ENCODE data around the gene MYLK3.
"Not testable (repeated sequence)": the region's sequence is repeated elsewhere in the genome, so short reads cannot be mapped to it uniquely, and the experiment has no call there.

Gene MYLK3

DNA sequence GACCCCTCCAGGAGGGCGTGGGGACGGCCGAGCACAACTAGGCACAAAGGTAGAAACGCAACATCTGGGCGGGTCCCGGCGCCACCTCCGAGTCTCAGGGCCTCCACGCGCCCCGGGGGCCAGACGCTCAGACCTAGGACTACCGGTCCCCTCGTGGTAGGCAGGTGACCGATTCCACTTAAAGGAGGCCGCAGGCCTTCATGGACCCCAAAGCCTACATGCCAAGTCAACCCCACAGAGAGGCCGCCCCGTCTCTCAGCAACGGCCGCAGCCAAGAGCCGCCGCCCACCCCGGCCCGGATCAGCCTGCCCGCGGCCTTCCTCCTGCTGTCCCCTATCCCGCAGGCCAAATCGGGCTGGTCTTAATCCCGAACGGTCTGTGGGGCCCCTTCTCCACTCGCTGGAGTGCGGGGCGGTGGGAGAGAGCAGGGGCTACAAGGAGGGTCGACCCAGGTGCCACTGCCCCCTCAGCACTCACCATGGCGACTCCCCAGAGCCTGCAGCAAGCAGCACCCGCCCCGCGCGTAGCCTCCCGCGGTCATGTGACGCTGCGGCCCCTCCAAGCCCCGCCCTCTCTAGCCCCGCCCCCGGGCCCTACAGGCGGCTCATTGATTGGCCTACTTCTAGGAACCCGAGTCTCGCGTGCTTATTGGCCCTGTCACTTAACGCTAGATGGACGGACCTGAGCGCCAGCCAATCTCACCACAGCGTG is 59.3 kb downstream of the MYLK3 start, which contains the start of gene VPS35:
VPS35 (minus strand) TSS at position 525 of the 711 bp plus-strand sequence; CDS start at position 480, 45 bp downstream.
- no peak for FAIRE-seq

DNA sequence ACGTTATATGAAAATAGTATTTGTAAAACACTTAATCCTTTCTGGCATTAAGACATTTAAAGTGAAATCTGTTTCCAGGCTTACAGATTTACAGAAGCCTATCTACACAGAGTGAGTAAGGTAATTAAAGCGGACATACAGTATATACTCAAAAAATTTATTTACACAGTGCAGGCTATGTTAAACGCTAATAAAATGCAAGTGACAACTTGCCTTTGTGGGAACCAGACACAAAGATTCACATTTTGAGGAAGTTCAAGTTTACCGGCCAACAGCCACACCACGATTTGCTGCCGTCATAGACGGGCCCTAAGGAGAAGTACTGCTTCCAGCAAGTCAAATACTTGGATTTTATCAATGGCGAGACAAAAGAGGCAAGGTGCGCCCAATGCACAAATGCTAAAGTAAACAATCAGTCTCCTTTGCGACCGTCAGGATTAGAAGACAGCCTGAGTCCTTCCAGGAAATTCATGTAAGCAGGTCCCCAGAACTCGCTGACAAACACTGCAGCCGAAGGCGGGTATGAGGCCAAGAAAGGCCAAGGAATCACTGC is 60.0 kb downstream of the MYLK3 start:
- no peak for FAIRE-seq

DNA sequence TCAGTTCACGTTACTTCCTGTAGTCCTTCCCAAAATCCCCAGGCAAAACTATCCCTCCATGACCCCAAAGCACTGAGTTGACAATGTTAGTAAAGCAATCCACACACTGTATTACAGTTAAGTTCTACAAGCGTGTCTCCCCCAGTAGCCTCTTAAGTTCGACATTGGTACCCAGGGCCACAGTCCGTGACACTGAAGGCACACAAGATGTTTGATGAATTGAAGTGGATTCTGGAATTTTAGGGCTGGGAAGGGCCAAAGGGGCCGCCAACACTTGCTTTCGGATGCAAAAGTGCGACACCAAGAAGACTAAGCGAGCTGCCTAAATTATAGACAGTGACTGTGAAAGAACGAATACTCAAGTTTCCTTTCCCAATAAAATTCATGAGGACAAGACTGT is 60.7 kb downstream of the MYLK3 start:
- no peak for FAIRE-seq

DNA sequence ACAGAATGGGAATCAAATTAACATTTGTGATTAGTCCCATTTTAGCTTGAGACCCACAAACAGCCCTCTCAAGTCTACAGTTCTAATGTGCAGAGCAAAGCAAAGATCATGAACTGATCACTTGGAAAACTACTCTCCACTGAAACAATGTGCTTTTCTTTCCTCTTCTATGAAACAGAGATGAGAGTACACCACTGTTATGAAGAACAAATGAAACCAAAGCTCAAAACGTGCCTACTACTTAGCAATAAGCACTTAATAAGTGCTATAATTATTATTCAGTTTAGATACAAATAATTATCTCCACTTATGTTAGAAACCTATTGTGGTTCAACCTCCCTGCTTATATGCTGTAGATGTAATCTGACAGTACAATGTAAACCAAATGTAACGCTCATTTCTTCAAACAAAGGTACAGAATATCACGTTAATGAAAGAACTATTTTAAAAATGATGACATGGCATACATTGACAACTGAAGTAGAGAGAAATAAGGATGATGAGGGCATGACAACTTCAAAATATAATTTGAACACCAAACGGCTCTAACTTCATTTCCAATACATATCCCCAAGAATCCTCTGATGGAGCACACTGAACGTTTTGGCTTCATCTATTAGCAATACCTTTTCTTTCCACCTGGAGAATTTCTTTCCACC is 61.2 kb downstream of the MYLK3 start:
- FAIRE-seq, result no peak

DNA sequence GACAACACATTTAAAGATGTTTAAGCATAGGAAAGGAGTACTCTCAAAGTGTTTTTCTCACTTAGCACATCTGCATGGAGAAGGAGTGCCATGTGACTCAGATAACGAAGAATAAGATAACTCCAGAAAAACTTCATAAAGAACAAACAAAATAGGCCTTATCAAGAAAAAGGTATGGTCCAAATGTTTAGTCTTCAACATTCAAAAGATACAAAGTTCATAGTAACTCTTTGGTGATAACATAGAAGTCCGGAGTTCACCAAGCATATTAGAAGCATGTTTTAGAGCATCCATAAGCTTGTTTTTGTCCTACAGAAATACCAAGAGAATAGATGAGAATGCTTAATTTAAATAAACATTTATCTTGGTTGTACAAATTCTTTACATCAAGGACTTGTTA is 66.3 kb downstream of the MYLK3 start:
- not testable (repeated sequence) for FAIRE-seq

DNA sequence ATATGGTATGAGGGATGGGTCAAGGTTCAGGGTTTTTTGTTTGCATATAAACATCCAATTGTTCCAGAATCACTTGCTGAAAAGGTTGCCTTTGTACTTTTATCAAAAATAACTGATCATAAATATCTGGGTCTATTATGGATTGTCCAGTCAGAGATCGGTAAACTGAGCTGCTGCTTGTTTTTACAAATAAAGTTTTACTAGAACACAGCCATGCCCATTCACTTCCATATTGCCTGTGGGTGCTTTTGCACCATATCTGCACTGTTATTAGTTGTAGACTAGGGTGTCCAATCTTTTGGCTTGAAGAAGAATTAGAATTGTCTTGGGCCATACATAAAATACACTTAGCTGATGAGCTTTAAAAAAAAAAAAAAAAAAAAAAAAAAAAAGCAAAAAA is 70.2 kb downstream of the MYLK3 start:
- FAIRE-seq, result not testable (repeated sequence)

DNA sequence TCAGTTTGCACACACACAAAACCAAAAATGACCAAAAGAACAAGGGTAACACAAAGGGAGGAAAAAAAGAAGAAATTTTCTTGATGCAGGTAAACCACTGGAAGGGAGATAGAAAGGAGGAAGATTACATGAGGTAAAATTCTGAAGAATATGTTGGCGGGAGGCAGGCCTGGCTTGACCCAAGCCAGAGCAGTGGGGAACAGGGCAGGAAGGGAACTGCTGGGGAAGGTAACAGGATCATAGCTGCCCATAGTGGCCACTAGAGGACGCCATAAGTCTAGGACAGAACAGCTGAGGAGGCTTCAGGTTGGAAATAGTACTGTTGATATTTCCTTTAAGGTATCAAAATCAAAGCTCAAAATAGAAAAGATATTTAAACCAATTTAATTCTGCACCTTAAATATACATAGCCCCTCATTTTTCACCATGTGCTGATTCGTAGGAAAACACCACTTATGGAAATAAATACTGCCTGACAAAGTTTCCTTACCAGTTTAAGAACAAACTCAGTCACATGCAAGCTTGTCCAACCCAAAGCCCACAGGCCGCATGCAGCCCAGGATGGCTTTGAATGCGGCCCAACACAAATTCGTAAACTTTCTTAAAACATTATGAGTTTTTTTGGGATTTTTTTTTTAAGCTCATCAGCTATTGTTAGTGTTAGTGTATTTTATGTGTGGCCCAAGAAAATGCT is 74.7 kb downstream of the MYLK3 start:
- no peak for FAIRE-seq

DNA sequence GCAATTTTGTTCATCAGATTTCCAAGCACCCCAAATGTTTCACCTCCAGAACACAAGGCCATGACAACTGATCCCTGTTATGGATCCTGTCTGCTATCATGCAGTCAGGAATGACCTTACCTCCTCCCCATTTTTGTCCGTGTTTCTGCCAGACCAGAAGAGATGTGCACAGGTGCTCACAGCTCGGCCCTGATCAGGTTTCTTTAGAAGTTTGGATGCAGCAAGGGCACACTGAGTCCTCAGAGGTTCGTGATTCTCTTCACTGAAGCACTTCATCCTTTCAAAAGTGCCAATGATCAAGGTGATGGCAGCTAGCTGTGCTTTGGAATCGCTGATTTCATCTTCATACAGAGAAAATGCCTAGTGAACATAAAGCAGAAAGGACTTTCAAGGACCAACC is 86.0 kb downstream of the MYLK3 start:
- FAIRE-seq, result no peak

DNA sequence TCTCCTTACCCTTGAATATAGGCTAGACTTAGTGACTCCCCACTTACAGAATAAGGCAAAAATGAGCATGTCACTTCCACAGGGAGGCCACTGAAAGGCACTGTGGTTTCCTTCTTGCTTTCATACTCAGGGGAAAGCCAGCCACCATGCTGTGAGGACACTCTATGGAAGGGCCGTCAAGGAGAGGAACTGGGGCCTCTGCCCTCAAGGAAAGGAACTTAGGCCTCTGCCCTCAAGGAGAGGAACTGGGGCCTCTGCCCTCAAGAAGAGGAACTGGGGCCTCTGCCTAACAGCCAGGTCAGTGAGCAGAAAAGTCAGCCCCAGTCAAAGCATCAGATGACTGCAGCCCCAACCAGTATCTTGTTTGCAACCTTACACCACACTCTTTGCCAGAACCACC is 89.2 kb downstream of the MYLK3 start:
- no peak for FAIRE-seq
